ENCODE results near the gene KCNQ1. TPM values are rescaled to one million over a fixed set of nuclear protein-coding genes. Genes with fewer than 3 reads are reported as not detected.

KCNQ1 gene
- total and polyA plus RNA-seq, 2 of the 13 experiments (the other 11 are each of a cell fraction or from before 2014, with no cell fraction given): 0.02 to 0.08 TPM

- TF ChIP-seq, protein P1, sequence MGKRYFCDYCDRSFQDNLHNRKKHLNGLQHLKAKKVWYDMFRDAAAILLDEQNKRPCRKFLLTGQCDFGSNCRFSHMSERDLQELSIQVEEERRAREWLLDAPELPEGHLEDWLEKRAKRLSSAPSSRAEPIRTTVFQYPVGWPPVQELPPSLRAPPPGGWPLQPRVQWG (CRISPR knock-in tag; IDR thresholded peaks at IDR 0.05; ENCODE audit: borderline replicate concordance, low read depth): no peak
- TF ChIP-seq NCOR1 (IDR thresholded peaks at IDR 0.05; ENCODE audit: borderline replicate concordance, low read length) (0 out of 2 replicates have a peak, but pooled peaks have one; percentile 17), RARG (CRISPR knock-in tag; IDR thresholded peaks at IDR 0.05; ENCODE audit: low read depth) (0 out of 2 replicates have a peak, but pooled peaks have one; percentile 33), ZNF572 (CRISPR knock-in tag; IDR thresholded peaks at IDR 0.05) (0 out of 2 replicates have a peak, but pooled peaks have one; percentile 32), ZNF543 (CRISPR knock-in tag; IDR thresholded peaks at IDR 0.05) (peak; percentile 15; the same call in 1 of the 2 replicates), TMF1 (CRISPR knock-in tag; IDR thresholded peaks at IDR 0.05; ENCODE audit: low read depth) (peak; percentile 35; the same call in 1 of the 2 replicates), IRX3 (CRISPR knock-in tag; IDR thresholded peaks at IDR 0.05; ENCODE audit: borderline replicate concordance, low read depth) (0 out of 2 replicates have a peak, but pooled peaks have one; percentile 51), ZNF83 (CRISPR knock-in tag; IDR thresholded peaks at IDR 0.05; ENCODE audit: borderline replicate concordance) (0 out of 2 replicates have a peak, but pooled peaks have one; percentile 12)
- TF ChIP-seq, protein P2, sequence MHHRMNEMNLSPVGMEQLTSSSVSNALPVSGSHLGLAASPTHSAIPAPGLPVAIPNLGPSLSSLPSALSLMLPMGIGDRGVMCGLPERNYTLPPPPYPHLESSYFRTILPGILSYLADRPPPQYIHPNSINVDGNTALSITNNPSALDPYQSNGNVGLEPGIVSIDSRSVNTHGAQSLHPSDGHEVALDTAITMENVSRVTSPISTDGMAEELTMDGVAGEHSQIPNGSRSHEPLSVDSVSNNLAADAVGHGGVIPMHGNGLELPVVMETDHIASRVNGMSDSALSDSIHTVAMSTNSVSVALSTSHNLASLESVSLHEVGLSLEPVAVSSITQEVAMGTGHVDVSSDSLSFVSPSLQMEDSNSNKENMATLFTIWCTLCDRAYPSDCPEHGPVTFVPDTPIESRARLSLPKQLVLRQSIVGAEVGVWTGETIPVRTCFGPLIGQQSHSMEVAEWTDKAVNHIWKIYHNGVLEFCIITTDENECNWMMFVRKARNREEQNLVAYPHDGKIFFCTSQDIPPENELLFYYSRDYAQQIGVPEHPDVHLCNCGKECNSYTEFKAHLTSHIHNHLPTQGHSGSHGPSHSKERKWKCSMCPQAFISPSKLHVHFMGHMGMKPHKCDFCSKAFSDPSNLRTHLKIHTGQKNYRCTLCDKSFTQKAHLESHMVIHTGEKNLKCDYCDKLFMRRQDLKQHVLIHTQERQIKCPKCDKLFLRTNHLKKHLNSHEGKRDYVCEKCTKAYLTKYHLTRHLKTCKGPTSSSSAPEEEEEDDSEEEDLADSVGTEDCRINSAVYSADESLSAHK (CRISPR knock-in tag; IDR thresholded peaks at IDR 0.05; ENCODE audit: borderline replicate concordance): no peak
- CTCF ChIA-PET (ENCODE audit: low intra/inter-chr PET ratio, low total read pairs): no interaction called here
- no peaks in the 10 kb centered on the region for H3K36me3 ChIP-seq (replicated peaks in 1 of 2; ENCODE audit: control insufficient read depth in 1 of 2, insufficient read depth in 2 of 2, low read length in 2 of 2)
- H3K27me3 ChIP-seq (ENCODE audit: control insufficient read depth in 1 of 2, insufficient read depth in 2 of 2, low read length in 2 of 2): no peaks in the 10 kb centered on the region
- H3K4me2 ChIP-seq (ENCODE audit: low read depth, low read length): peak overlapping the region; percentile 96
- no peaks in the 10 kb centered on the region for H4K20me1 ChIP-seq (ENCODE audit: insufficient read depth, low read length)
- in situ Hi-C loops (cut with HindIII; ENCODE audit: extremely low pct_ligation_motif_present, low pct_unique_long_range_greater_than_20kb) (loop anchor here (5.0 to 25.0 kb wide), 2 partner anchors 36 to 521 kb away; partner anchors contain the start of gene KCNQ1OT1), intact Hi-C loops (cut with micrococcal nuclease; ENCODE audit: unreplicated experiment) (loop anchor here (5.0 kb wide), 1 partner anchor 44 kb away; no protein-coding TSS in a partner anchor)
- peak overlapping the region; percentile 99 for H3K27ac ChIP-seq (ENCODE audit: extremely low read length, insufficient read depth, low read length)
- DNase-seq (ENCODE audit: low spot score): no peak
- 80% methylated on average over 4 of the region's 12 CpGs for WGBS (ENCODE audit: low lambda C conversion rate)
- no peaks in the 10 kb centered on the region for H3K9me3 ChIP-seq (ENCODE audit: low read length)
- H2AFZ ChIP-seq (ENCODE audit: low read length): no peak overlapping the region
- POLR2A ChIA-PET: interaction anchor here (1.0 to 10.7 kb wide), 10 partner anchors 9 to 170 kb away, joined by 4 to 201 read pairs (median 56); partner anchors contain the start of gene KCNQ1OT1
- H3K9ac ChIP-seq (ENCODE audit: insufficient read depth, low read depth, low read length): peak overlapping the region; percentile 96
- H3K79me2 ChIP-seq (ENCODE audit: insufficient read depth, low read length): peaks cover 33% of the 10 kb centered on the region
- peaks cover 74% of the 10 kb centered on the region for H3K4me1 ChIP-seq (ENCODE audit: insufficient read depth, low read length)
- no peak for ATAC-seq
- BruUV-seq (replicated peaks): no TSS peak
- FAIRE-seq: no peak
- H3K4me3 ChIP-seq (replicated peaks in 1 of 3; ENCODE audit: insufficient read depth in 1 of 3, low read depth in 2 of 3, low read length in 3 of 3): peak overlapping the region in 2 of 3 experiments; percentile 1 to 82; a peak in 4 of 6 replicates
These were observed 288.3 kb downstream of the KCNQ1 start for GRCh38 chr11:2732940-2733628.

All from HepG2 (cell line).